PFSK-1 (cell line): ENCODE measurements around the gene KIF27.

Experiments used
- FOXP2 ChIP-seq: optimal IDR thresholded peaks from 2 replicates; pipeline ENCODE3; 2011; ENCODE audit warnings: borderline replicate concordance, control low read depth, inconsistent platforms; ENCODE audit not compliant: insufficient read depth; ENCODE audit errors: extremely low read length, extremely low read depth
- POLR2AphosphoS5 ChIP-seq: IDR thresholded peaks from 2 replicates; pipeline ENCODE4 v1.6.1; 2012; ENCODE audit warnings: low read depth, mild to moderate bottlenecking, control low read depth, low read length, moderate library complexity
- SIN3A ChIP-seq: IDR thresholded peaks from 2 replicates; pipeline ENCODE4 v1.6.1; 2012; ENCODE audit warnings: mild to moderate bottlenecking, low read length, moderate library complexity, borderline replicate concordance; ENCODE audit not compliant: insufficient read depth
- TAF1 ChIP-seq: IDR thresholded peaks from 2 replicates; pipeline ENCODE4 v1.6.1; 2012; ENCODE audit warnings: low read length, control low read depth, borderline replicate concordance; ENCODE audit not compliant: insufficient read depth
- TF ChIP-seq, protein P1 (sequence below), 2 experiments: IDR thresholded peaks; 2 replicates each; pipeline versions ENCODE4 v1.6.1 to v1.8.0; 2011 to 2012; ENCODE audit warnings: low read depth in 2 of 2, low read length in 2 of 2, control low read depth in 1 of 2, inconsistent platforms in 1 of 2, mild to moderate bottlenecking in 1 of 2, moderate library complexity in 1 of 2; ENCODE audit not compliant: insufficient read depth in 1 of 2

KIF27 gene

DNA sequence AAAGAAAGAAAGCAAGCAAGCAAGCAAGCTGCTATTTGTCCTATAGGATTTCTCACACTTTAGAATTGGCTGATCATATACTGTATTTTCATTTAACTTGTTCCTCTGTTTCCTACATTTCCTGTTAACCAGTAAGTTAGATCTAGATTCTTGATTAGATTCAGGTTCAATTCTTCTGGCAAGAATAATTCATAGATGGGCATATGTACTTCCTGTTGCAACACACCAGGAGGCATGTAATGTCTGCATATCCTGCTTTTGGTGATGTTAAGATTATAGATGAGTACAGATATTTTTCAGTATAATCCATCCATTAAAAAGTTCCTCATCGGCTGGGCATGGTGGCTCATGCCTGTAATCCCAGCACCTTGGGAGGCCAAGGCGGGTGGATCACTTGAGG is 10.8 kb upstream of the KIF27 start:
- TF ChIP-seq SIN3A (no peak), FOXP2 (no peak), TAF1 (no peak), POLR2AphosphoS5 (no peak)
- TF ChIP-seq, protein P1, sequence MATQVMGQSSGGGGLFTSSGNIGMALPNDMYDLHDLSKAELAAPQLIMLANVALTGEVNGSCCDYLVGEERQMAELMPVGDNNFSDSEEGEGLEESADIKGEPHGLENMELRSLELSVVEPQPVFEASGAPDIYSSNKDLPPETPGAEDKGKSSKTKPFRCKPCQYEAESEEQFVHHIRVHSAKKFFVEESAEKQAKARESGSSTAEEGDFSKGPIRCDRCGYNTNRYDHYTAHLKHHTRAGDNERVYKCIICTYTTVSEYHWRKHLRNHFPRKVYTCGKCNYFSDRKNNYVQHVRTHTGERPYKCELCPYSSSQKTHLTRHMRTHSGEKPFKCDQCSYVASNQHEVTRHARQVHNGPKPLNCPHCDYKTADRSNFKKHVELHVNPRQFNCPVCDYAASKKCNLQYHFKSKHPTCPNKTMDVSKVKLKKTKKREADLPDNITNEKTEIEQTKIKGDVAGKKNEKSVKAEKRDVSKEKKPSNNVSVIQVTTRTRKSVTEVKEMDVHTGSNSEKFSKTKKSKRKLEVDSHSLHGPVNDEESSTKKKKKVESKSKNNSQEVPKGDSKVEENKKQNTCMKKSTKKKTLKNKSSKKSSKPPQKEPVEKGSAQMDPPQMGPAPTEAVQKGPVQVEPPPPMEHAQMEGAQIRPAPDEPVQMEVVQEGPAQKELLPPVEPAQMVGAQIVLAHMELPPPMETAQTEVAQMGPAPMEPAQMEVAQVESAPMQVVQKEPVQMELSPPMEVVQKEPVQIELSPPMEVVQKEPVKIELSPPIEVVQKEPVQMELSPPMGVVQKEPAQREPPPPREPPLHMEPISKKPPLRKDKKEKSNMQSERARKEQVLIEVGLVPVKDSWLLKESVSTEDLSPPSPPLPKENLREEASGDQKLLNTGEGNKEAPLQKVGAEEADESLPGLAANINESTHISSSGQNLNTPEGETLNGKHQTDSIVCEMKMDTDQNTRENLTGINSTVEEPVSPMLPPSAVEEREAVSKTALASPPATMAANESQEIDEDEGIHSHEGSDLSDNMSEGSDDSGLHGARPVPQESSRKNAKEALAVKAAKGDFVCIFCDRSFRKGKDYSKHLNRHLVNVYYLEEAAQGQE (IDR thresholded peaks at IDR 0.05; ENCODE audit: insufficient read depth in 1 of 2, low read depth in 2 of 2, low read length in 2 of 2), result no peak

DNA sequence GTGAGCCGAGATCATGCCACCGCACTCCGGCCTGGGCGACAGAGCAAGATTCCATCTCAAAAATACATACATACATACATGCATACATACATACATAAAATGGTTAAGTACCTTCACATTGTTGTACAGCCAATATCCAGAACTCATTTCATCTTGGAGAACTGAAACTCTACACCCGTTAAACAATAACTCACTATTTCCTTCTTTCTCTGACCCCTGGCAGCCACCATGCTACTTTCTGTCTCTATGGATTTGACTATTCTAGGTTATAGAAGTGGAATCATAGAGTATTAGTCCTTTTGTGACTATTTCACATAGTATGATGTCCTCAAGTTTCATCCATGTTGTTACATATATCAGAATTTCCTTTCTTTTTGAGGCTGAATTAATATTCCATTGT is 9.6 kb upstream of the KIF27 start:
- TF ChIP-seq, protein P1 (IDR thresholded peaks at IDR 0.05; ENCODE audit: insufficient read depth in 1 of 2, low read depth in 2 of 2, low read length in 2 of 2), result no peak
- no peak for TF ChIP-seq FOXP2
- no peak for TF ChIP-seq SIN3A
- TF ChIP-seq POLR2AphosphoS5, result no peak
- TF ChIP-seq TAF1, result no peak

DNA sequence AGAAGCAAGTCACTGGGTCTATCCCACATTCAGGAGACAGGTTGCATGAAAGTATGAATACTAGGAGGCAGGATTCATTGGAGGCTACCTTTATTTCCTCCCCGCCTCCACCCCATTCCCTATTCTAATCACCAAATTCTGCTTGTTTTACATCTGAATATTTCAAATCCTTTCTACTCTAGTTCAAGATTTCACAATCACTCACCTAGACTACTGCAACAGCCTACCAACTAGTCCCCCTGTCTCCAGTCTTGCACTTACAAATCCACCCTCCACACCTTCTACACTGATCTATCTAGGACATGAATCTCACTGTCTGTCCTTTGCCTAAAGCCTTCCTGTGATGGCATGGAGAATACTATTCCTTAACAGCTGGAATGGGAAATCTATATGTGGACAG is 6.4 kb upstream of the KIF27 start:
- TF ChIP-seq TAF1 (no peak), FOXP2 (no peak), SIN3A (no peak), POLR2AphosphoS5 (no peak)
- TF ChIP-seq, protein P1 (IDR thresholded peaks at IDR 0.05; ENCODE audit: insufficient read depth in 1 of 2, low read depth in 2 of 2, low read length in 2 of 2), result no peak

DNA sequence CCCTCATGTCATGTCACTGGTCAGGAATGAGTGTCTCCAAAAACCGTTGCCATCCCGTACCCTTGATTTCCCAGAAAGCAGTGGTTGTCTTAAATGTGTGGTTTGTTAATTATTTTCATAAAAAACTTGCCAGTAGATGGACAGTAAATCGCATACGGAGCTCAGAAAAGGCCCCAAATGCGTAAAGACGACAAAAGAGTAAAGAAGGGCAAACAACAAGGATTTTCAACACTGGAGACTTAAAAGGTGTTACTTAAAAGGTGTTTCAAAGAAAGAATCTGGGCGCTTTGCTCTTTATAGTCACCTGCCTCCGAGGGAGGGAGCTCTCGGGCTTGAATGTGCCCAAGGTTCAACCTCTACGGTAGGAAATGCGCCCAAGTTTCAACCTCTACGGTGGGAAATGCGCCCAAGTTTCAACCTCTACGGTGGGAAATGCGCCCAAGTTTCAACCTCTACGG is 734 bp downstream of the KIF27 start:
- no peak for TF ChIP-seq FOXP2
- TF ChIP-seq, protein P1 (IDR thresholded peaks at IDR 0.05; ENCODE audit: insufficient read depth in 1 of 2, low read depth in 2 of 2, low read length in 2 of 2), result no peak
- no peak for TF ChIP-seq POLR2AphosphoS5

DNA sequence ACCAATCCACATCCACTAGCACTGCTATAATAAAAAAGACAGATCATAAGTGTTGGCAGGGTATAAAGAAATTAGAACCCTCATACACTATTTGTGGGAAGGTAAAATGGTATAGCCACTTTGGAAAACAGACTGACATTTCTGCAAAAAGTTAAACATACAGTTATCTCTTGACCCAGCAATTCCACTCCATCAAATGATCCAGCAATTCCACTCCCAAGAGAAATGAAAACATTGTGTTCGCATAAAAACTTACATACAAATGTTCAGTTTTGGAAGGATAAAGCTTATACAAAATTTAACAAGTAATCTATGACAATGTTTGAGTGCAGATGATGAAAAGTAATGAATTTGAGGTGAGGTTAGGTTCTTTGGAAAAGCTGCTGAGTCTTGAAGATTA is 2.1 kb downstream of the KIF27 start:
- TF ChIP-seq POLR2AphosphoS5 (no peak), TAF1 (no peak), SIN3A (no peak), FOXP2 (no peak)
- TF ChIP-seq, protein P1 (IDR thresholded peaks at IDR 0.05; ENCODE audit: insufficient read depth in 1 of 2, low read depth in 2 of 2, low read length in 2 of 2), result no peak
